Right lobe of liver (tissue), 6 donors: ENCODE measurements around the gene MTHFD2L. TPM values are rescaled to one million over a fixed set of nuclear protein-coding genes. Genes with fewer than 3 reads are reported as not detected.

Experiments
- ATAC-seq, 4 donors: fragments of 200-7000 bp; cut with Tn5 transposase; one replicate each; pipeline ENCODE4 v1.9.1; 2020; ENCODE audit warnings: mild to moderate bottlenecking in 4 of 4, moderate library complexity in 4 of 4
- DNase-seq, 3 donors: peaks; one replicate each; pipeline ENCODE4 v3.0.0-alpha.2; 2020
- H3K27ac ChIP-seq, 3 donors: fragments of 200-600 bp; one replicate each; pipeline ENCODE4 v1.8.0; 2022
- H3K27me3 ChIP-seq, 2 donors: fragments of 200-600 bp; one replicate each; pipeline ENCODE4 v1.8.0; 2022
- H3K36me3 ChIP-seq, 4 donors: fragments of 200-600 bp; sonication (generic) in 1 of 4; one replicate each; pipeline versions ENCODE4 v1.5.1 to v1.8.0; 2017 to 2022; ENCODE audit warnings: control low read depth in 1 of 4
- H3K4me1 ChIP-seq, 4 donors: fragments of 200-600 bp; sonication (generic) in 1 of 4; one replicate each; pipeline versions ENCODE4 v1.5.1 to v1.8.0; 2017 to 2022; ENCODE audit warnings: control low read depth in 1 of 4
- H3K4me3 ChIP-seq, 3 donors: fragments of 200-600 bp; one replicate each; pipeline ENCODE4 v1.8.0; 2022
- H3K9me3 ChIP-seq, 4 donors: fragments of 200-600 bp; sonication (generic) in 1 of 4; one replicate each; pipeline versions ENCODE4 v1.5.1 to v1.8.0; 2017 to 2022; ENCODE audit warnings: control low read depth in 1 of 4
- CTCF ChIP-seq, 4 donors: fragments of 200-600 bp in 3 of 4; fragments of 450-650 bp in 1 of 4; IDR thresholded peaks; one replicate each; pipeline versions ENCODE4 v1.5.1 to v1.8.0; 2016 to 2022; ENCODE audit warnings: antibody characterized with exemption in 4 of 4, mild to moderate bottlenecking in 2 of 4
- POLR2A ChIP-seq: fragments of 450-650 bp; IDR thresholded peaks from one replicate; pipeline ENCODE4 v1.6.1; 2017; ENCODE audit warnings: antibody characterized with exemption, mild to moderate bottlenecking
- WGBS: methylation state at CpG from one replicate; pipeline ENCODE4 v1.1.6; 2018; ENCODE audit warnings: low coverage, low lambda C conversion rate; ENCODE audit not compliant: insufficient coverage; ENCODE audit errors: missing lambda C conversion rate; 5-methylcytosine and 5-hydroxymethylcytosine counted together
- intact Hi-C, 2 donors: fragments of 100-400 bp; cut with DNase I; formaldehyde crosslinking; loops; one replicate each; pipeline versions ENCODE4 v1.11.2 to v1.14.1; 2022
- total RNA-seq, 6 experiments: library from RNA; depleted of rRNA in 2 of 6; stranded (reverse); fragments of >200 nt in 2 of 6; fragmentation: NEBNext Ultra II Directional in 3 of 6; extraction: Animal tissue kit (Norgen Biotek cat#: 25700) in 3 of 6; gene quantifications; one replicate each; pipeline versions ENCODE4 v1.1.0 to v1.2.4, GENCODE V29; 2016 to 2023
- donor health status: DM: no; HTN: yes; CAD: no.
- donor health status: DM: no; HTN: no; CAD: no.
- donor health status: DM: no; HTN: no; CAD: no.
- donor health status: DM: no; HTN: yes; CAD: no.
- donor health status: DM: no; HTN: yes; CAD: no.

The MTHFD2L gene
- total RNA-seq, 6 experiments from 2014 or later = 18.8 to 45.5 (median 26.5) TPM

GRCh38 chr4:74134500-74134852, 23.4 kb upstream of the MTHFD2L start:
- intact Hi-C loops = loop anchor here in 1 of 2 donors (10.0 kb wide), 1 partner anchor 480 kb away; no protein-coding TSS in a partner anchor
- H3K36me3 ChIP-seq = no peaks in the 10 kb centered on the region
- 36% methylated on average over 2 of the region's 2 CpGs for WGBS
- TF ChIP-seq CTCF (IDR thresholded peaks at IDR 0.05) (no peak), POLR2A (no peak)
- no peaks in the 10 kb centered on the region for H3K9me3 ChIP-seq
- H3K27ac ChIP-seq = no peak overlapping the region
- ATAC-seq (no peak), DNase-seq (no peak)
- no peak overlapping the region for H3K4me3 ChIP-seq
- no peaks in the 10 kb centered on the region for H3K27me3 ChIP-seq
- peaks cover 0 to 5% (median 0%) of the 10 kb centered on the region in 4 donors for H3K4me1 ChIP-seq

GRCh38 chr4:74146581-74147129, 11.3 kb upstream of the MTHFD2L start:
- no peak overlapping the region for H3K27ac ChIP-seq
- DNase-seq (no peak), ATAC-seq (no peak)
- H3K27me3 ChIP-seq = no peaks in the 10 kb centered on the region
- WGBS = 50% methylated on average over 4 of the region's 4 CpGs
- TF ChIP-seq POLR2A (no peak), CTCF (IDR thresholded peaks at IDR 0.05) (no peak)
- intact Hi-C loops = no loop called here
- no peaks in the 10 kb centered on the region for H3K9me3 ChIP-seq
- no peaks in the 10 kb centered on the region for H3K36me3 ChIP-seq
- H3K4me3 ChIP-seq = no peak overlapping the region
- no peaks in the 10 kb centered on the region for H3K4me1 ChIP-seq

- H3K4me1 ChIP-seq = no peaks in the 10 kb centered on the region
- H3K27me3 ChIP-seq = no peaks in the 10 kb centered on the region
- no peaks in the 10 kb centered on the region for H3K36me3 ChIP-seq
- ATAC-seq (no peak), DNase-seq (no peak)
- intact Hi-C loops = no loop called here
- H3K4me3 ChIP-seq = no peak overlapping the region
- no peaks in the 10 kb centered on the region for H3K9me3 ChIP-seq
- TF ChIP-seq CTCF (IDR thresholded peaks at IDR 0.05) = no peak
- TF ChIP-seq POLR2A = no peak
- H3K27ac ChIP-seq = no peak overlapping the region
- 80% methylated on average over 2 of the region's 2 CpGs for WGBS
These were observed 9.7 kb upstream of the MTHFD2L start for GRCh38 chr4:74148205-74148604.

- intact Hi-C loops = no loop called here
- no peak overlapping the region for H3K27ac ChIP-seq
- DNase-seq (no peak), ATAC-seq (no peak)
- no peaks in the 10 kb centered on the region for H3K36me3 ChIP-seq
- TF ChIP-seq CTCF (IDR thresholded peaks at IDR 0.05) = no peak
- TF ChIP-seq POLR2A = no peak
- H3K4me3 ChIP-seq = no peak overlapping the region
- no peaks in the 10 kb centered on the region for H3K27me3 ChIP-seq
- H3K4me1 ChIP-seq = peaks cover 0 to 9% (median 0%) of the 10 kb centered on the region in 4 donors
- no peaks in the 10 kb centered on the region for H3K9me3 ChIP-seq
These were observed 5.1 kb upstream of the MTHFD2L start for GRCh38 chr4:74152836-74153235.

- Histone ChIP-seq H3K36me3 (peaks cover 0 to 8% (median 0%) of the 10 kb centered on the region in 4 donors), H3K27ac (peak overlapping the region in 1 of 3 donors; percentile 78), H3K4me3 (no peak overlapping the region), H3K27me3 (no peaks in the 10 kb centered on the region), H3K4me1 (peaks cover 0 to 19% (median 4%) of the 10 kb centered on the region in 4 donors), H3K9me3 (no peaks in the 10 kb centered on the region)
- TF ChIP-seq CTCF (IDR thresholded peaks at IDR 0.05) = no peak
- no peak for TF ChIP-seq POLR2A
- intact Hi-C loops = no loop called here
- no peak for ATAC-seq
- DNase-seq = no peak
- 54% methylated on average over 2 of the region's 2 CpGs for WGBS
These were observed 1.4 kb upstream of the MTHFD2L start for GRCh38 chr4:74156521-74156920.
